HG02938 (cell line): ENCODE data around the gene LCMT2.
"Not testable (repeated sequence)": the region's sequence is repeated elsewhere in the genome, so short reads cannot be mapped to it uniquely, and the experiment has no call there.

Source experiments
- ATAC-seq: cut with Tn5 transposase; IDR thresholded peaks from one replicate; pipeline ENCODE4 v1.9.1; 2021; ENCODE audit warnings: mild to moderate bottlenecking, moderate library complexity; ENCODE audit not compliant: unreplicated experiment

The LCMT2 gene

DNA sequence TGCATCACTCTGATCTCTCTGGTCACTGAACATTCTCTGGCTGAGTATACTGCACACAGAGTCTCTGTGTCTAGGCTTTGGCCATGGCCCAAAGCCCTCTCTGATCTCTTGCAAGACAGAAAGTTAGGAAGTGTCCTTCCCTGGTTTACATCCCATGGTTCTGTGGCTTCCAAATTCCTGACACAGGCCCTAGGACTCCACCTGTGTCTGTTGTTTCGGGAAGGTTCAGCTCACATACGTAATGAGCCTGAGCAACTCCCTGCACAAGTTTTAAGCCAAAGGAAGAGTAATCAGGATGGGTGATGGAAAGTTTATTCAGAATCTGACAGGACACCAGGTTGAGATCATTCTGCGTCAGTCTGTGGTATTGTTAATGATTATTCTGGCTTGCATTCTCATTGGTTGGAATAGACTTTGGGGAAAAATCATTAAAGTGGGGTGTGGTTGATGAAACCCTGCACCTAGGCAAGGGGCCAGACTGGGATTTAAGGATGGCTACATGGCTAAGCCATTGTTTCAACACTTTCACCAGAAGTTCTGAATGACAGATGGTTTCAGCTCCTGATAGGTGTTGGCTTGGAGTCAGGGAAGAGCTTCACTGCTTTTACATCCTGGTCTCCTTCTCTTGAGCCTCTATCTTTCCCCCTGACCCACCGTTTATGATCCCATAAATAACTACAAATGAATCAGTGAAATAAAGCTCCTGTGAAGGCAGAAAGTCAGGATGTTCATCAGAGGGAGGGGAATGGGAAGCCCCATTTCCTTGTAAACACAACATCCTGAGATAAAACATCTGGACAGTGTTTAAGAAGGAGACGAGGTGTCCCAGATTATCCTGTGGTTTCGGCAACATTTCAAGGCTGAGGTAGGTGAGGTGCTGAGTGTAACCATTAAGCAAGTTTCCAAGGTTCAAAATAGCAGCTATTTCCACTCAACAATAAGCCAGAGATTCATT, 14.1 kb downstream of the LCMT2 start:
- no peak for ATAC-seq

DNA sequence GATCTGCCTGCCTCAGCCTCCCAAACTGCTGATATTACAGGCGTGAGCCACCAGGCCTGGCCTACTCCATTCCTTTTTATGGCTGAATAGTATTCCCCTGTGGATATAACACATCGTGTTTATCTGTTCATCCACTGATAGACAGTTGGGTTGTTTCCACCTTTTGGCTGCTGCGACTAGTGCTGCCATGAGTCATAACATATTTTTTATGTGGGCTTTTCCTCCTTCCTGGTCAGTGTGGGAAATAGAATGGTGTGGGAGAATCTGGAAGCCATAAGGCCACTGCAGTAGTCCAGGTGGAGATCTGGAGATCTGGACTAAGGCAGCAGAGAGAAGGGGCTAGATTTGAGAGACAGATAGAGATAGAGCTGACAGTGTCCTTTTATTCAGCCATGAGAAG, 16.2 kb downstream of the LCMT2 start:
- ATAC-seq, result no peak

DNA sequence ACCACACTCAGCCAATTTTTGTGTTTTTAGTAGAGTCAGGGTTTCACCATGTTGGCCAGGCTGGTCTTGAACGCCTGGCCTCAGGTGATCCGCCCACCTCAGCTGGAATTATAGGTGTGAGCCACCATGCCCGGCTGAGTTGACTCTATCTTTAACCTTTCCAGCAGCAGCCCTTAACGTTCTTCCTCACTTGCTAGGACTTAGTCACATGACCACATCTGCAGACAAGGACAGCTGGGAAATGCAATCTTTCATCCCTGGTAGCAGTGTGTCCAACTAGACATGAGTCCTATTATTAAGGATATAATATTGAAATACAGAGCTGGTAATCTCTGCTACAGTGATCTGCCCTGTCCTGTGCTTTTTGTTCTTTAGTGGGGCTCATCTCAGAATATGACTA, 18.0 kb downstream of the LCMT2 start:
- no peak for ATAC-seq

DNA sequence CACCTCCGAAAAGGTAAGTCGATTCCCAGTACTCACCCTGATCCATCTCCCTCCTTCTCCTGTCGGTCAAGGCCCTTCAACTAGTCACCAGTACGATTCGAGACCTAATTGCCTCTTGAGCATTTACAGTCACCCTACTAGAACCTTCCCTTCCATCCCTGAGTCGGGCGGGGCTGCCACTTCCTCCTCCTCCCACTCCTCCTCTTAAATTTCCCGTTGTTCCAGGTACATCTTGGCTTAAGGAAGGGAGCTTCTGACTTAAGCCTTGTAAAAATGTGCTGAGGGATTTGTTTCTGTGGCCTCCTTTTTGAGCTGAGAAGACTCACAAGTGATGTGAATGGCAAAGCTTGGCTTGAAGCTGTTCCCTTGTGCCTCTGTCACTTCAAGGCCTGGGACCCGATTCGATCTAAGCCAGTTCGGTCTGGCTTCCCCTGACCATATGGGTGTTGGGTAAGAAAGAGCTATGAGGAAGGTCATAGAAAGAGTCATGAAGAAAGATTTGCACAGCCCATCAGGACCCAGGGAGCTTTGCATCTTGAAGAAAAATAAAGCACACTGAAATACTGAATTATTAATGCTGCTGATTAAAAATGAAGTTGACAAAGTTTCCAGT, 28.1 kb downstream of the LCMT2 start, which contains the start of gene TGM7:
TSS of gene TGM7 (minus strand) at position 51 of the 613 bp plus-strand sequence.
- ATAC-seq, result no peak

DNA sequence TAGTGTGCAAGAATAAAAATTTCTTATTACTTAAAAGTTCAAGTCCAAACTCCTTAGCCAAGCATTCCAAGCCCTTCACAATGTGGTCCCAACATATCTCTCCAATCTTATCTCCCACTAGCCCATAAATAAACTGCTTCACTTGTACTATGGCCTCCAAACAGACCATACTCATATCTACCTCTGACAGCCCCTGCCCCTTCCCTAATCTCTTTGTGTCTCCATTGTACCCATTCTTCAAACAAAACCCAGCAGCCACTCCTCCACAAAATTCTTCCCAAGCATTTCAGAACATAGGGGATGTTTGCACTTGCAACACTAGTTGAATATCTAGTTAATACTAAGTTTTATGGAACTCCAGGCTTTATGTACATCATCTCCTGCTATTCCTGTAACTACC, 30.5 kb downstream of the LCMT2 start:
- ATAC-seq, result no peak

DNA sequence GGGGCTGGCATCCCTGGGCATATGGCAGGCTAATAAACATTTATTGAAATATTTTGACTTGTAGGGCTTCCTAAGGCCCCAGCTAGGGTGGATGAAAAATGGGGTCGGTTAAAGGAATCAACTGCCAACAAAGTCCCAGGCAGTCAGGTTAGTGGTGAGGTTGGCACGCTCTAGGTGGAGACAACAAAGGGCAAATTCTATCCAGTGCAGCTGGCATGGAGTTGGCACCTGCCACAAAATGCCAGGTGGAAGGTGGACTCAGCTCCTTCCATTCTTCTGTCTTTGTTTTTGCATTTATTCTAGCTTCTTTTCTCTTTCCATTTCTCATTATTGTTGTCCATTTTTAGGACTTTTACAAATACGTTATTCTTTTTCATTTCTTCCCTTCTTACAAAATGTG, 31.0 kb downstream of the LCMT2 start:
- no peak for ATAC-seq

DNA sequence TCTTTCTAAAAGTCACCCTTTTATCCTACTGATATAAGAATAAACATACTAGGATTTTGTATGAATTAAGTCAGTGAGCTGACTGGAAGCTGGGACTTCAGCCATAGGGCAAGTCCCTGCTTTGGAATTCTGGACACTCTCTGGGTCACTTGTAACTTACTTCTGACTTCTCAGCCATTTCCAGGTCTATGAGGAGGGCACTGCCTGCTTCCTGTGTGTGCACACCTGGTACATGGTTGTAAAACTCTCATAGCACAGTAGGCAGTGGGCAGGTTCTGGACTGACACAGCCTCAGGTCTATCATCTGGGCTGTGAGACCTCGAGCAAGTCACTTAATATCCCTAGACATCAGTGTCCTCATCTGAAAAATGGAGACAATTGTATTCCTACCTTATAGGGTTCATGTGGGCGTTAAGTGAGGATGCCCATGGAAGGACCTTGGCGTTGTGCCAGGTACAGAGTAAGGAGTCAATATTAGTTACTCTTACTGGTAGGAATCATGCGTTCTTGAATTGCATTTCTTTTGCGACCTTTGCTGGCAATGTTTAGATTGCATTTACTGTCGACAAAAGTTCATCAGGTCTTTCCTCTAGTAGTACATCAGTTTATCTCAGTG, 36.2 kb downstream of the LCMT2 start:
- no peak for ATAC-seq

DNA sequence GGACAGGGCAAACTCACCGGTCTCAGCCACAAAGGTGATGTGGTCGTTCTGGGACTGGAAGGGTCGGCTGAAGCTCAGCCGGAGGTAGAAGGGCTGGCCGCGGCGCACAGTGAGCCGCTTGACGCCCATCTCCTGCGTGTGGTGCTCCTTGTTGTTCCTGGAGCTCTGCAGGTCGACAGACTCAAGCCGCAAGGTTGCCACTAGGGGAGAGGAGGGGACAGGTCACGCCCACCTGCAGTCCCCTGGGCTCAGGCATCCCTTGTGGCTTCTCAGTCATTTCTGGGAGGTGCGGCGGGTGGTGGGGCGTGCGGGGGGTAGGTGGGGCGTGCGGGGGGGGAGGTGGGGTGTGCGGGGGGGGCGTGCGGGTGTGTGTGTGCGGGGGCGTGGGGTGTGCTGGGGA, 36.9 kb downstream of the LCMT2 start:
- ATAC-seq, result no peak

DNA sequence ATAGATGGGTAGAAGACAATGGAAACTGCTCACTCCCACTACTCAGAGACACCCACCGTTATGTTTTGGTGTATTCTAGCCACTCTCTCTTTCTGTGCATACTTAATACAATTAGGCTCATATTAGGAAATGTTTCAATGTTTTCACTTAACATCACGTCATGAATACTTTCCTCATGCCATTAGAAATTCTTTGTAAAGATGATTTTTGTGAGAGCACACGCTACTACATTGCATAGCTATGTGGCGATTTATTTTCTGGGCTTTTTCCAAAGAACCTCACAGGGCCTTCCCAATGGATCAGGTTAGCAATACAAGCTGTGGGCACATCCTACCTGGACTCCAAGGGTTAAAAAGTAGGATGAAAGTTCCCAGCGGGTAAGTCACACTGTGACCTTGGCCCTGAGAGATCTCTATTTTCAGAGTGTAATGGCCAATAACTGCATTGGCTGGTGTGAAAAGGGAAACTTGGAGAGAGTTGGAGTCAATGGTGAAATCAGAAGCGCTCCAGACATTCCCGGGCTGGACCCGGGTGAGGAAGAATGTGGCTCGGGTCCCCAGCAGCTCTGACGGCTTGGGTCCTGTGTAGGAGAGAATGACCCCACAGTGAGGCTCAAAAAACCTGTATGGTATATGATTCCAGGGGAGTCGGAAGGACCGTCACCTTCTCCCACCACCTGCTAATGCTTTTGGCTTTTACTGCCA, 37.8 kb downstream of the LCMT2 start:
- ATAC-seq, result no peak

DNA sequence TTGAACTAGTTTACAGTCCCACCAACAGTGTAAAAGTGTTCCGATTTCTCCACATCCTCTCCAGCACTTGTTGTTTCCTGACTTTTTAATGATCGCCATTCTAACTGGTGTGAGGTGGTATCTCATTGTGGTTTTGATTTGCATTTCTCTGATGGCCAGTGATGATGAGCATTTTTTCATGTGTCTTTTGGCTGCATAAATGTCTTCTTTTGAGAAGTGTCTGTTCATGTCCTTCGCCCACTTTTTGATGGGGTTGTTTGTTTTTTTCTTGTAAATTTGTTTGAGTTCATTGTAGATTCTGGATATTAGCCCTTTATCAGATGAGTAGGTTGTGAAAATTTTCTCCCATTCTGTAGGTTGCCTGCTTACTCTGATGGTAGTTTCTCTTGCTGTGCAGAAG, 40.7 kb downstream of the LCMT2 start:
- not testable (repeated sequence) for ATAC-seq

DNA sequence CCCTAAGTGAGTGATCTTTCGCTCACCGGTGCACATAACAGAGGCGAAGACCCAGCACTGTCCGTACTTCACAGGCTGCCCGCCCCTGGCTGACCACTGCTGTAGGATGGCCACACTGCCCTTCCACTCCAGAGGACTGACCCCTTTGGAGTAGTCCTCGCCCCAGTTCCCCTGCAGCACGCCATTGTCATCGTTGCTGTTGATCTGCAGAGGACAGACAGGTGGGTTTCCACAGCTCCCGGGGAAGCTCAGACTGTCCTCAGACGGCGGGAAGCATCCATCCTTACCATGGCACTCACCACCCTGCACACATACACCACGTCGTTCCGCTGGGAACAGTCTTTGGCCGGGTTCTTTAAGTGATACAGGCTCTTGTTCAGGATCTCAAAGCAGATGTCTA, 43.1 kb downstream of the LCMT2 start:
- no peak for ATAC-seq

DNA sequence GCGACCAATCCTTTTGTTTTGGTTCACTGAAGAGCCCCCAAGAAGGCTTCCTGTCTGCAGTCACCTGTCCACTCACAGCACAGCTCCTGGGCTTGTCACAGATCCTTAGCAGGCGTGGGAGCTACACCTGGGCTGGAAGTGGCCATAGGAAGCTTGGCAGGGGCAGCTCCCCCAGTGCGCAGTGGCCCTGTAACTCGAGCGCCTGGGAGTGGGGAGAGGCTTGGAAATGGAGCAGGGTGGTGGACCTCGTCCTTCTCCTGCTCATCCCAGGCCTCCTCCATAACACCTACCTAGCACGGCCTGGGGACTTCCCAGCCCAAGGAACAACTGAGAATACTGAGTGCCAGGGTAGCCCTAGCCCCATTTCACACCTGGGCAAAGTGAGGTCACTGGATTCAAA, 44.3 kb downstream of the LCMT2 start:
- no peak for ATAC-seq

DNA sequence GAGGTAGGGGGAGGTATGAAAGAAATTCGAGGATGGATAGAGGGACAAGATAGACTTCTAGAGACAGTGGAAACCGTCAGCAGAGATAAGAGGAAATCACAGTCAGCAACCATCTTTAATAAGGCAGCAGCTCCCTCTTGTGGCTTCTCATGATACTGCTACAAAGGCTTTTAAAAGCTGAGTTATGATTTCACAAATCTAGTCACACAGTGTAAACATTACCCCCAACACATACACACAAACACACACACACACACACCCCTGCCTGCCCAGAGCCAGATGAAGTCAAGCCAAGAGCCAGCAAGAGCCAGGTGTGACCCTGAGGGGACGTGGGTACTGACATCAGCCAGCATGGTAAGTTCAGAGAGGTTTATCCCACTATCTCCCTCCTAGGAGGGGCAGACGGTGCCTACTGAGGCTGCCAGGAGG, 44.8 kb downstream of the LCMT2 start:
- ATAC-seq, result no peak

DNA sequence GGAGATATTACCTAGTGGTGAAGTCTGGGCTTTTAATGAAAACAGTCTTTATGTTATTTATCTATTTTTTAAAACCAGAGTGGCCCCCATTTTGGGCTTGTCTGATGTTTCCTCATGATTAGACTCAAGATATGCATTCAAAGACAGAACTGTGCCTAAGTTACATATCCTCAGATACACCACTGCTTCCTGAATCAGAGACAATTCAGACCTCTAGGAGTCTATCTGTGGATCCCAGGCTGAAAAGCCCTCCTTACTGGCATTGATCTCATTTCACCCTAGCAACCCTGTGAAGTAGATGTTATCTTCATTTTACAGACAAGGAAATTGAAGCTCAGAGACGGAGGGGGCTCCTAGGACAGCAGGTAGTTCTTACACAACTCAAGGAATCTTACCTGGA, 46.8 kb downstream of the LCMT2 start:
- ATAC-seq, result no peak

DNA sequence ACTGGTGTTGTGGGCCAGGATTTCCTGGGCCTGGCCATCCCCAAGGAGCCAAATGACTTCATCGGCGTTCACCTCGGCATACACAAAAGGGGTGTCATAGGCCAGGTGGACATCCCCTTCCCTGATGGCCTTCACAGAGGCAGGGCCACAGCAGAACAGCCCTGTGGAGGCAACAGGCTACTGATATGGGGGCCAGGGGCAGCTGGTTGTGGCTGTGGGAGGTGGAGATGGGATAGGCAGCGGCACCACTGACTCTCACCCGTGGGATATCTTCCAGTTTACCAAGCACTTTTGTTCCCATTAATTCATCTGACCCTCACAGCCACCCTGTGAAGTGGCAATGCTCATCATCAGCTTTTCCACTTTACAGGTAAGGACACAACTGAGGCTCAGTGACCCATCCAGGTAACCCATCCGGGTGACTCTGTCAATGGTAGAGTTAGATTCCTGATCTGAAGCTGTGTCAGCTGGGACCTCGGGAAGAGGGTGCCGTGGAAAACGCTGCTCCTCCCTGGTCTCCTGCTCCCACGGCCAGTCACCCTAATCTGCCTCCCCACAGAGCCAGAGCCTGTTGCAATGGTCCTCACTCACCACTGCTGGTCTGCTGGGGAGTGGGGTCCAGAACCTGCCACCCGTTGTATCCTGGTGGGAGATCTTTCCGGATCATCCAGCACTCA, 48.3 kb downstream of the LCMT2 start:
- no peak for ATAC-seq

DNA sequence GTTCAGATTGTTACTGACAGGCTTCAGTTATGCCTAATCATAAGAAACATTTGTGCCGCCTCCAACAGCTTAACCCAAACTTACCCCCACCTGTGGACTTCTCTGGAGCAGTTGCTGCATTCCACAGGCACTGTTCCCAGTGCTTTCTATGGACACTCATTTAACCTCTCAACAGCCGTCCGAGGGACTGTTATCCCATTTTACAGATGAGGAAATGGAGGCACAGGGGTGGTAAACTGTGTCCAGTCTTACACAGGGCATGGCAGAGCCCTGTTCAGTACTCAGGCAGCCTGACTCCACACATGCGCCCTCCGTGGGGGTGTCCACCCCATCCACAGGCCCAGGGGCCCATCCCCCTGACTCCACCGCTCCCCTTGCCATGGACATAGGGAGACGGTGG, 49.4 kb downstream of the LCMT2 start:
- no peak for ATAC-seq

DNA sequence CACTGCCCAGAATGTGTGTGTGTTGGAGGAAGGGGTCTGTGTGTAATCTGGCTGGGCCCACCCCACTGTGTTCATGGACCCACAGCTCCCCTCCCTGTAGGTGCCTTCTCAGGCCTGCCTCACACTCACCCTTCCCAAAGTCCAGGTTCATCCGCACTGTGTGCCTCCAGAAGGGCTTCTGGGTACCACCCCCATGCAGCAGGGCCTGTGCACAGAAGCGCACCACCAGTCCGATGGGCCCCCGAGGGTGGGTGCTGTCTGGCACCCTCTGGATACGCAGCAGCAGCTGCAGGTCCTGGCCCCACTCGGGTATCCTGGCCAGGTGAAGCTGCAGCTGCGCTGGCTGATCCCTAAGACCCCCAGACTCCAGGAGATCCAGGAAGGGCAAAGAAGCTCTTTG, 50.9 kb downstream of the LCMT2 start:
- no peak for ATAC-seq

DNA sequence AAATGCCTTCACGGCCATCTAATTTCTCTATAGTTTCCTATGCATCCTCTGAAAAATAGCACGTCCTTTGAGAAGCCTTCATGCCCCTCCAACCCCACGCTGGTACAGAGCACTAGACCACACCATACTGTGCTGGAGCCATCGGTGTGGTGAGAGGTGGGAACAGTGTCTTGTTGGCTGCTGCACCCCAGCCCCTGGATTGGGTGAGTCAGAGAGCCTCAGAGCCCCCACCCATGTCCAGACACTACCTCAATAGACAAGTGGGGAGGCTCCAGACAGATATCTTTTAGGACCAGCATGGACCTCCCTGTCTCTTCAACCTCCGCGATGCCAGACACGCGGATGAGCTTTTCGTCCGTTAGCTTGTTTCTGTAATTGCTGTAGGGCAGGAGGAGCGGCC, 51.5 kb downstream of the LCMT2 start:
- ATAC-seq, result no peak

DNA sequence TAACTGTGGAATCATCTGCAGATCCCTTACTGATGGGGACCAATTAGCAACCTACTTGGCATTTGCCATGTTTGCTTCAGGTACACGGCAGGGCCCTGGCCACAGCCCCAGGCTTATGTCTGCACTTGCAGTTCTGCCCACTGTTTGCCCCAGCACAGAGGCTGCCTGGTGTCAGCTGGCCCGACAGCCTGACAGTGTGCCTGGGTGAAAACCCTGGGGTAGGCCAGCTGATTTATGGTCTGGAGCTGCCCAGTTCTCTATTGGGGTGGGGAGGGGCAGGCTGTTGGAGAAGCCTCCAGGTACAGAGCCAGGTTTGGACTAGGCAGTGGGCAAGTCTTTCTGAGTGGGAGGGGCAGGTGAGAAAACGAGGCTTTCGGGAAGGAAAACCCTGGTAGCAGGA, 52.5 kb downstream of the LCMT2 start:
- no peak for ATAC-seq

DNA sequence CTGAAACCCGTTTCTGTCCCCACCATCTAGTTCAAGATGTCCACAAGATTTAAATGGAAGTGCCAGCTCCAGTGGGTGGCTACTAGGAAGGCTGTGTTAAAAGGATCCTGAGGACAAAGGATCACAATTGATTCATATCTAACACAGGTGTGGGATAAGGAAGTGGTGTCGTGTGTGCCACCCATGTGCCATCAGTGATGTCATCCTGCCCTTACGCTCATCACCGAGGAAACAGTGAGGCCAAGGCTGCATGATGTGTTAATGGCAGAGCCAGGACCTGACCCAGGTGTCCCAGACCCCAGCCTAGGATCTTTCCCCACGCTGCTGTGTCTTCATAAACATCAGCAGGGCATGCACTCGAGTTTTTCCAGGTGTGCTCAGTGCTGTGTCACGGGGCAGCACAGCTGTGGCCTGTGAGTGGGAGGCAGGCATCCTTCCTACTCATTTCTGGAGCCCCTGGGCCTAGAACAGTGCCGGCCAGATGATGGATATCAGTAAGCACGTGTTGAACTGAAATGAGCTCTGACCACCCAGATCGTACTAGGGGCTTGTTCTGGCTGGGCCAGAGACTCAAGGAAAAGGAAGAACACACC, 53.0 kb downstream of the LCMT2 start:
- ATAC-seq, result no peak
